ENCODE measurements around the gene PHOSPHO2. TPM values are rescaled to one million over a fixed set of nuclear protein-coding genes. Genes with fewer than 3 reads are reported as not detected.

PHOSPHO2 gene, protein sequence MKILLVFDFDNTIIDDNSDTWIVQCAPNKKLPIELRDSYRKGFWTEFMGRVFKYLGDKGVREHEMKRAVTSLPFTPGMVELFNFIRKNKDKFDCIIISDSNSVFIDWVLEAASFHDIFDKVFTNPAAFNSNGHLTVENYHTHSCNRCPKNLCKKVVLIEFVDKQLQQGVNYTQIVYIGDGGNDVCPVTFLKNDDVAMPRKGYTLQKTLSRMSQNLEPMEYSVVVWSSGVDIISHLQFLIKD
- total RNA-seq (2022; extraction: Qiagen RNA extraction), result 1.7 to 3.8 TPM (median 3.0 TPM) in 5 replicates

GRCh38 chr2:169694113-169694893, at the start of gene PHOSPHO2, which contains the start of gene CFAP210:
TSS of gene PHOSPHO2 (plus strand) at chr2:169694469. CDS start at chr2:169700972, 6,503 bp downstream.
TSS of gene CFAP210 (minus strand) at chr2:169694405. CDS start at chr2:169694327, 78 bp downstream.

Other genes starting within 250 kb of the PHOSPHO2 start
- gene BBS5, start 215.0 kb upstream of the PHOSPHO2 start, total RNA-seq (2022; extraction: Qiagen RNA extraction), result 4.9 to 5.8 TPM (median 5.4 TPM) in 5 replicates
- gene KLHL41, start 184.8 kb upstream of the PHOSPHO2 start, total RNA-seq (2022; extraction: Qiagen RNA extraction), result 0.13 to 0.31 TPM (median 0.18 TPM) in 5 replicates
- 20.4 to 24.1 TPM (median 20.9 TPM) in 5 replicates for gene FASTKD1, start 120.6 kb upstream of the PHOSPHO2 start, total RNA-seq (2022; extraction: Qiagen RNA extraction)
- 29.2 to 54.8 TPM (median 37.4 TPM) in 5 replicates for gene PPIG, start 110.1 kb upstream of the PHOSPHO2 start, total RNA-seq (2022; extraction: Qiagen RNA extraction)
- 0.30 to 0.44 TPM (median 0.33 TPM) in 5 replicates for gene CFAP210, start 64 bp upstream of the PHOSPHO2 start, total RNA-seq (2022; extraction: Qiagen RNA extraction)
- gene KLHL23, start 39.4 kb downstream of the PHOSPHO2 start, total RNA-seq (2022; extraction: Qiagen RNA extraction), result 4.3 to 10.7 TPM (median 7.2 TPM) in 5 replicates
- gene SSB, start 104.4 kb downstream of the PHOSPHO2 start, total RNA-seq (2022; extraction: Qiagen RNA extraction), result 123 to 175 TPM (median 135 TPM) in 5 replicates
- gene METTL5, start 130.4 kb downstream of the PHOSPHO2 start, total RNA-seq (2022; extraction: Qiagen RNA extraction), result 67.1 to 80.3 TPM (median 72.5 TPM) in 5 replicates
- gene UBR3, start 133.0 kb downstream of the PHOSPHO2 start, total RNA-seq (2022; extraction: Qiagen RNA extraction), result 8.0 to 11.8 TPM (median 9.3 TPM) in 5 replicates

Data from A549 treated with Hydrocortisone at 1 μM for 4 hours (cell line).